Mesenchymal stem cell (in vitro differentiated cells and primary cell): ENCODE data around the gene PLTP.

Source experiments
- DNase-seq: peaks from one replicate; pipeline ENCODE4 v3.0.0-alpha.2; 2013
- H2AFZ ChIP-seq: one replicate; pipeline ENCODE4 v1.6.1; 2013; ENCODE audit warnings: low read depth, mild to moderate bottlenecking, control low read depth, inconsistent platforms, low read length, moderate library complexity
- H2AK5ac ChIP-seq: 2 replicates; pipeline ENCODE4 v1.6.1; 2013; ENCODE audit warnings: low read length, moderate library complexity, mild to moderate bottlenecking, inconsistent platforms; ENCODE audit not compliant: severe bottlenecking
- H2BK120ac ChIP-seq: one replicate; pipeline ENCODE4 v1.6.1; 2013; ENCODE audit warnings: low read depth, mild to moderate bottlenecking, inconsistent platforms, low read length, moderate library complexity
- H2BK12ac ChIP-seq, 2 experiments: one replicate each; pipeline ENCODE4 v1.6.1; 2013; ENCODE audit warnings: inconsistent platforms in 2 of 2, low read length in 2 of 2, mild to moderate bottlenecking in 2 of 2, moderate library complexity in 2 of 2, control low read depth in 1 of 2
- H2BK15ac ChIP-seq: one replicate; pipeline ENCODE4 v1.6.1; 2013; ENCODE audit warnings: mild to moderate bottlenecking, low read depth, inconsistent platforms; ENCODE audit not compliant: poor library complexity, severe bottlenecking
- H2BK5ac ChIP-seq: 2 replicates; pipeline ENCODE4 v1.6.1; 2013; ENCODE audit warnings: low read depth, mild to moderate bottlenecking, low read length, control low read depth, inconsistent platforms; ENCODE audit not compliant: poor library complexity, severe bottlenecking
- H3K14ac ChIP-seq, 2 experiments: one replicate each; pipeline ENCODE4 v1.6.1; 2013; ENCODE audit warnings: inconsistent platforms in 2 of 2, low read length in 2 of 2, control low read depth in 1 of 2, mild to moderate bottlenecking in 1 of 2, moderate library complexity in 1 of 2
- H3K18ac ChIP-seq, 2 experiments: one replicate each; pipeline ENCODE4 v1.6.1; 2013; ENCODE audit warnings: inconsistent platforms in 2 of 2, low read length in 2 of 2, control low read depth in 1 of 2, low read depth in 1 of 2, mild to moderate bottlenecking in 1 of 2
- H3K23ac ChIP-seq, 2 experiments: one replicate each; pipeline ENCODE4 v1.6.1; 2013; ENCODE audit warnings: inconsistent platforms in 2 of 2, low read length in 2 of 2, mild to moderate bottlenecking in 2 of 2, moderate library complexity in 2 of 2, control low read depth in 1 of 2
- H3K27ac ChIP-seq: 2 replicates; pipeline ENCODE4 v1.5.1; 2013; ENCODE audit warnings: mild to moderate bottlenecking, moderate library complexity, low read length, control low read depth, inconsistent platforms; ENCODE audit not compliant: poor library complexity, severe bottlenecking
- H3K27me3 ChIP-seq, 2 experiments: 2 replicates each; pipeline versions ENCODE4 v1.6.1 to v1.7.0; 2013; ENCODE audit warnings: low read length in 2 of 2, mild to moderate bottlenecking in 2 of 2, moderate library complexity in 2 of 2, control low read depth in 1 of 2, inconsistent platforms in 1 of 2; ENCODE audit not compliant: control insufficient read depth in 1 of 2, insufficient read depth in 1 of 2
- H3K36me3 ChIP-seq, 2 experiments: 2 replicates each; pipeline versions ENCODE4 v1.6.1 to v1.7.0; 2013; ENCODE audit warnings: low read length in 2 of 2, control low read depth in 1 of 2, inconsistent platforms in 1 of 2, low read depth in 1 of 2, mild to moderate bottlenecking in 1 of 2; ENCODE audit not compliant: insufficient read depth in 2 of 2, control insufficient read depth in 1 of 2
- H3K4ac ChIP-seq, 2 experiments: one replicate each; pipeline ENCODE4 v1.6.1; 2013; ENCODE audit warnings: inconsistent platforms in 2 of 2, low read length in 2 of 2, mild to moderate bottlenecking in 2 of 2, moderate library complexity in 2 of 2, control low read depth in 1 of 2, low read depth in 1 of 2
- H3K4me1 ChIP-seq: 2 replicates; pipeline ENCODE4 v1.6.1; 2013; ENCODE audit warnings: low read depth, low read length, control low read depth; ENCODE audit not compliant: control insufficient read depth, insufficient read depth
- H3K4me2 ChIP-seq: 2 replicates; pipeline ENCODE4 v1.6.1; 2013; ENCODE audit warnings: low read length, mild to moderate bottlenecking, inconsistent platforms; ENCODE audit not compliant: poor library complexity, severe bottlenecking
- H3K4me3 ChIP-seq, 2 experiments: 2 replicates each; pipeline versions ENCODE4 v1.5.1 to v1.7.0; 2013; ENCODE audit warnings: low read length in 2 of 2, mild to moderate bottlenecking in 2 of 2, control low read depth in 1 of 2, low read depth in 1 of 2; ENCODE audit not compliant: insufficient read depth in 1 of 2
- H3K79me1 ChIP-seq: replicated peaks from 2 replicates; pipeline ENCODE4 v1.6.1; 2013; ENCODE audit warnings: mild to moderate bottlenecking, control low read depth, low read length, inconsistent platforms; ENCODE audit not compliant: poor library complexity, severe bottlenecking
- H3K9ac ChIP-seq: 2 replicates; pipeline ENCODE4 v1.7.0; 2013; ENCODE audit warnings: mild to moderate bottlenecking, low read length, moderate library complexity
- H3K9me3 ChIP-seq: 2 replicates; pipeline ENCODE4 v1.7.0; 2013; ENCODE audit warnings: mild to moderate bottlenecking, low read length; ENCODE audit not compliant: control insufficient read depth
- H4K8ac ChIP-seq: one replicate; pipeline ENCODE4 v1.6.1; 2013; ENCODE audit warnings: inconsistent platforms, mild to moderate bottlenecking, low read length, moderate library complexity
- H4K91ac ChIP-seq: one replicate; pipeline ENCODE4 v1.6.1; 2013; ENCODE audit warnings: mild to moderate bottlenecking, low read length, inconsistent platforms
- WGBS: methylation state at CpG from one replicate; pipeline ENCODE4 v1.1.7; 2013; ENCODE audit warnings: mixed read lengths; 5-methylcytosine and 5-hydroxymethylcytosine counted together

The PLTP gene

DNA sequence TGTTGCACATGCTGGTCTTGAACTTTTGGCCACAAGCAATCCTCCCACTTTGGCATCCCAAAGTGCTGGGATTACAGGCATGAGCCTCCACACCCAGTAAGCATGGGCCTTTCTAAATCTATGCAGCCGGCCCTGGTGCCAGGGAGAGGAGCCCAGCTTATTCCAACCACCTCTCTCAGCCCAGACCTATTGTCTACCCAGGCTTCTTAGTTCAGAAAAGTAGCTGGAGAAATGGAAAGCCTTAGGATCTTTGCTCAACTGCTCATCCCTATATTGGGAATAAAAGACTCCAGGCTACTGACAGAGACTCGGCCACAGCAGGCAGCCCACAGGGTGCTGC is 14.7 kb upstream of the PLTP start:
- no peak for DNase-seq
- Histone ChIP-seq H2BK15ac (no peak overlapping the region), H3K4me3 (no peak overlapping the region), H3K18ac (no peak overlapping the region), H3K79me1 (peaks cover 5% of the 10 kb centered on the region), H3K4me2 (no peak overlapping the region), H2BK5ac (no peak overlapping the region), H3K14ac (no peak overlapping the region), H3K27ac (no peak overlapping the region), H2AFZ (no peak overlapping the region), H3K4ac (no peak overlapping the region), H3K9ac (no peak overlapping the region), H2BK120ac (no peak overlapping the region), H4K91ac (no peak overlapping the region), H2AK5ac (peak overlapping the region; percentile 70), H3K36me3 (peaks cover 0 to 5% of the 10 kb centered on the region in 2 experiments), H4K8ac (no peak overlapping the region), H3K27me3 (no peaks in the 10 kb centered on the region), H3K23ac (no peak overlapping the region), H3K9me3 (no peaks in the 10 kb centered on the region), H3K4me1 (peaks cover 13% of the 10 kb centered on the region), H2BK12ac (no peak overlapping the region)
- 79% methylated on average over 2 of the region's 2 CpGs for WGBS

DNA sequence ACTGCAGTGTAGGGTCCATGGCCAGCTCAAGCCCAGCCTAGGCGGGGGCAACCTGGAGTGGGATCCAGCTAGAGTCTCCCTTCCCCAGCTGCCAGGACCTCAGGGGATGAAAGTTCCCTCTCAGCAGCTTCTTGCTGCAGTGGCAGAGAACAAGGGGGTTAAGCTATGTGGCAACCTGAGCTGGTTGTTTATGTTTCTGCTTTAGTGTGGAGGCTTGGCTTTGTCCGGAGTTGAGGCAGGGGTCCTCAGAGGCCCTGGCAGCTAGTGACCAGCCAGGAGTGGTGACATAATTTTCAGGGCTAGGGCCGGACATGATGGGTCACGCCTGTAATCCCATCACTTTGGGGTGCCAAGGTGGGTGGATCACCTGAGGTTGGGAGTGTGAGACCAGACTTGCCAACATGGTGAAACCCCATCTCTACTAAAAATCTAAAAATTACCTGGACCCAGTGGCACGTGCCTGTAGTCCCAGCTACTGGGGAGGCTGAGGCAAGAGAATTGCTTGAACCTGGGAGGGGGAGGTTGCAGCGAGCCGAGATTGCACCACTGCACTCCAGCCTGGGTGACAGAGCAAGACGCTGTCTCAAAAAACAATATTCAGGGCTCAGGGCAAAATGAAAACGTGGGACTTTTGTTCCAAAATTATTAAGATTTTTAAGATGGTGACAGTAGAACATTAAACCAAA is 14.0 kb upstream of the PLTP start:
- H2BK120ac ChIP-seq, result no peak overlapping the region
- DNase-seq, result no peak
- no peak overlapping the region for H2AFZ ChIP-seq
- no peak overlapping the region for H4K91ac ChIP-seq
- H3K27me3 ChIP-seq, result no peaks in the 10 kb centered on the region
- peaks cover 2% of the 10 kb centered on the region for H3K79me1 ChIP-seq
- H3K14ac ChIP-seq, result no peak overlapping the region
- H4K8ac ChIP-seq, result no peak overlapping the region
- H3K4me1 ChIP-seq, result peaks cover 13% of the 10 kb centered on the region
- no peak overlapping the region for H2AK5ac ChIP-seq
- H3K27ac ChIP-seq, result no peak overlapping the region
- peak overlapping the region in 1 of 2 experiments; percentile 28 for H2BK12ac ChIP-seq
- peak overlapping the region; percentile 44 for H2BK15ac ChIP-seq
- no peak overlapping the region for H3K23ac ChIP-seq
- H3K4me2 ChIP-seq, result no peak overlapping the region
- no peaks in the 10 kb centered on the region for H3K9me3 ChIP-seq
- H3K4ac ChIP-seq, result peak overlapping the region in 1 of 2 experiments; percentile 69
- no peak overlapping the region for H2BK5ac ChIP-seq
- 84% methylated on average over 8 of the region's 9 CpGs for WGBS
- H3K9ac ChIP-seq, result no peak overlapping the region
- H3K36me3 ChIP-seq, result peaks cover 0 to 2% of the 10 kb centered on the region in 2 experiments
- H3K18ac ChIP-seq, result no peak overlapping the region
- H3K4me3 ChIP-seq, result no peak overlapping the region

DNA sequence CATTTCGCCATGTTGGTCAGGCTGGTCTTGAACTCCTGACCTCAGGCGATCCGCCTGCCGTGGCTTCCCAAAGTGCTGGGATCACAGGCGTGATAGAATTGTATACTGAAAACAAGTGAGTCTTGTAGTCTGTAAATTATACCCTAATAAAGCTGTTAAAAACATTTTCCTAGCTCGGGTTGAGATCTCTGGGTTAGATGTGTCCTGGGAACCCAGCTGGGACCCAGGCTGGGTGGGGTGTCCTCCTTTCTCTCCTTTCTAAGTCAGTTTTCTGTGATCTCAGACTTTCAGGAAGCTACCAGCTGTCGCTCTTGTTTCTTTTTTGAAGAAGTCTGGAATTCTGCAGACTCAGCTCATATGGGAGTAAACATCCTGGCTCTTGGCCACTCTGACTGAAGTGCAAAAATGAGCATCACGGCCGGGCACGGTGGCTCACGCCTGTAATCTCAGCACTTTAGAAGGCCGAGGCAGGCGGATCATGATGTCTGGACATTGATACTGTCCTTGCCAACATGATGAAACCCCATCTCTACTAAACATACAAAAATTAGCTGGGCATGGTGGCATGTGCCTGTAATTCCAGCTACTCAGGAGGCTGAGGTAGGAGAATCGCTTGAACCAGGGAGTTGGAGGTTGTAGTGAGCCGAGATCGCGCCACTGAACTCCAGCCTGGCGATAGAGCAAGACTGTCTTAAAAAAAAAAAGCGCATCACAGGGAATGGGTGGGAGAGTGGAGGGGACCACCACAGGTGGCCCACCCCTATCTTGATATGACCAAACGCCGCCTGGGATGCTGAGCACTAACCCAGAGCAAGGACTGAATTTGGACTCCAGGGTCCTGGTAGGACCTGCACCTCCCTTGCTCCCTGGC is 12.7 kb upstream of the PLTP start:
- Histone ChIP-seq H4K91ac (peak overlapping the region; percentile 90), H3K23ac (no peak overlapping the region), H2BK12ac (peak overlapping the region; percentile 66 to 91), H3K4me1 (peaks cover 19% of the 10 kb centered on the region), H3K27me3 (no peaks in the 10 kb centered on the region), H3K9me3 (no peaks in the 10 kb centered on the region), H3K9ac (peak overlapping the region; percentile 66), H2BK120ac (peak overlapping the region; percentile 61), H3K79me1 (no peaks in the 10 kb centered on the region), H2BK15ac (peak overlapping the region; percentile 69), H3K18ac (peak overlapping the region; percentile 63 to 72), H4K8ac (peak overlapping the region; percentile 77), H3K4me2 (peak overlapping the region; percentile 19), H3K27ac (peak overlapping the region; percentile 56), H3K36me3 (no peaks in the 10 kb centered on the region), H2BK5ac (no peak overlapping the region), H3K4me3 (no peak overlapping the region), H2AK5ac (peak overlapping the region; percentile 82), H3K4ac (peak overlapping the region; percentile 57 to 64), H2AFZ (no peak overlapping the region), H3K14ac (peak overlapping the region in 1 of 2 experiments; percentile 7)
- DNase-seq, result peak; percentile 89
- WGBS, result 47% methylated on average over 20 of the region's 21 CpGs
